Glomerular endothelial cell (primary cell): ENCODE results near the gene CNTROB. TPM values are rescaled to one million over a fixed set of nuclear protein-coding genes. Genes with fewer than 3 reads are reported as not detected.

Experiments used
- DNase-seq: peaks from one replicate; pipeline ENCODE4 v3.0.0-alpha.2; 2011; ENCODE audit warnings: low read depth, low spot score; ENCODE audit errors: extremely low read depth
- total RNA-seq: library from RNA; depleted of rRNA; stranded (reverse); fragments of >200 nt; gene quantifications from 2 replicates; pipeline ENCODE4 v1.2.3, GENCODE V29; 2015

Gene CNTROB
- total RNA-seq, 1 donor from 2014 or later, result 16.7 TPM

DNA sequence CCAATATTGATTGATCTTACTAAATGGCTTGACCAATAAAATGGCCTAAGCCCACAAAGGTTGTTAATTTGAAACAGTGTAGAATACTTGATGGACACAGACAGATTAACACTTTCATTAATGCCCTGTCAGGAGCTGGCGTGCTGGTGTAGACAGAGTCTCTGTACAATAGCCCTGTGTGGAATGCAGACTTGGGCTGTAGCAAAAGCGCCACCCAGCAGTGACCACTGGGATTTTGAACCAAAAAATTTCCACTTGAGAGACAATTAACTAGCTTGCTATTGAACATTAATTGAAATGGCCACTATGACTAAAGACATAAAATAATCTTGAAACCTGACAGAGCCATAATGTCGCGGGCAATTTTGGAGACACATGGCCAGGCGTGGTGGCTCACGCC, 50.7 kb downstream of the CNTROB start:
- DNase-seq, result no peak

GRCh38 chr17:7984904-7985303, 52.9 kb downstream of the CNTROB start:
- DNase-seq, result no peak

- DNase-seq, result no peak
Observed at GRCh38 chr17:7987112-7987893, 55.3 kb downstream of the CNTROB start.

- DNase-seq, result peak; percentile 80
Observed at GRCh38 chr17:7988750-7989178, 56.8 kb downstream of the CNTROB start.

GRCh38 chr17:7989781-7990655, 58.0 kb downstream of the CNTROB start:
- DNase-seq, result no peak

- no peak for DNase-seq
Observed at GRCh38 chr17:7992516-7992915, 60.5 kb downstream of the CNTROB start.

DNA sequence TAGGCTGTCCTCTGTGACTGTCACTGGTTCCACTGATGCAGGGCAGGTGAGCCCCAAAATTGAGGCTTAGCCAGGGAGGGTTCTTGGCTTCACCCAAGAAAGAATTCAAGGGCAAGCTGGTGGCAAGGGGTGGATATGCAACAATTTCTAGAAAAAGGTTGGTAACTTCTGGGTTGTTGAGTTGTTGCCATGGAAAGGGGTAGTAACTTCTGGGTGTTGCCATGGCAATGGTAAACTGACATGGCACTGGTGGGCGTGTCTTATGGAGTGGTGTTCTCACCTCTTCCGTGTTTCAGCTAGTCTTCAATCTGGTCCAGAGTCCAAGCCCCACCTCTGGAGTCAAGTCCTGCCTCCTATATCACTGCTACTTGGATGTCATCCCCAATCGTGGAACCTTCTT, 60.9 kb downstream of the CNTROB start:
- DNase-seq, result no peak

DNA sequence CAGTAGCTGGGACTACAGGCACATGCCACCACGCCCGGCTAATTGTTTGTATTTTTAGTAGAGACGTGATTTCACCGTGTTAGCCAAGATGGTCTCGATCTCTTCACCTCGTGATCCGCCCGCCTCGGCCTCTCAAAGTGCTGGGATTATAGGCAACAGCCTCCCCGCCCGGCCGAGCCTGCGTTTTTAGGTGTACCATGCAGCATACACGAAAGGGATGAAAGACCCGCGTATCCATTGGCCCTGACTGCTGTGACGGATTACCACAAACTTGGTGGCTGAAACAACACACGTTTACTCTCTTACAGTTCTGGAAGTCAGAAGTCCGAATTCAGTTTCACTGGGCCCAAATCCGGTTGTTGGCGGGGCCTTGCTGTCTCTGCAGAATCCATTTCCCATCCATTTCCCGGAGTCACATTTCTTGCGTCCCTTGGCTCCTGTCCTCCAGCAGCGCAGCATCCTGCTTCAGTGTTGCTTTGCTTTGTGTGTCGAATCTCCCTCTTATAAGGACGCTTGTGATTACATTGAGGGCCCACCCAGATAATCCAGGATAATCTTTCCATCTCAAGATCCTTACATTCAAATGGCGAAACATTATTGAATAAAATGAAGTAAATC, 62.1 kb downstream of the CNTROB start:
- no peak for DNase-seq

DNA sequence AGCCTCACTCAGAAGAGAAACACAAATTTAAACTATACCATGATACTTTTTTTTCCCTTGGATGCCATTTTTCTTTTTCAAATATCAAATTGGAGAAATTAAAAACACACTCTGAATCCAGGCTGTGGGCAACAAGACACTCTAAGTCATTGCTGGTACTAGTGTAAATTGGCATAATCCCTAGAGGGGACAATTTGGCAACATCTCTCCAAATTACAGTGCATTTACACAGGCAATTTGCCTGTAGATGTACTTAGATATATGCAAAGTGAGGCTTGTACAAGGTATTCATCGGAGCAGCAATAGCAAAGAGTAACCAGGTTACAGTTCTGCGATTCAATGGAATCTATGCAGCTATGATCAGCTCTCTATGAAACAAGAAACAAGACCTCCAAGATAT, 63.7 kb downstream of the CNTROB start:
- DNase-seq, result no peak

DNA sequence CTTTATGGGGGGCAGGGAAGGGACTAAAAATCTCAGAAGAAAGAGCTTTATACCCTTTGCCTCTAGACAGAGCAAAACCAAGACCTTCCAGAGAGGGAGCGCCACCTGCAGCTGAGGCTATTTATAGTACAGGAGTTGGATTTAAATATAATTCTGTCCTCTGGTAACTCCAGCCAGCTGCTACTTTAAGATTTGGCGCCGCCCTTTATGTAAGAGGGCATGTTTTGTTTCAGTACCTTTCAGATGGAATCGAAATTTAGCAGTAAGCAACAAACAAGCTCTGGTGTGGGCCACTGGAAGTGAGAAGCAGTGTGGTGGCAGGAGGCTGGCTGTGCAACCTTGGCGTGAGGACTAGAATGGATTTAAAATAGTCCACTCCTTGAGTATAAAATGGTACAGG, 65.2 kb downstream of the CNTROB start:
- DNase-seq, result no peak

Other genes starting within 250 kb of the CNTROB start
- gene TP53, start 244.7 kb upstream of the CNTROB start, total RNA-seq, result 87.9 and 94.8 TPM in 2 replicates
- gene WRAP53, start 243.7 kb upstream of the CNTROB start, total RNA-seq, result 5.5 and 9.3 TPM in 2 replicates
- 0.87 and 2.1 TPM in 2 replicates for gene EFNB3, start 227.0 kb upstream of the CNTROB start, total RNA-seq
- not detected in 2 replicates for gene DNAH2, start 214.5 kb upstream of the CNTROB start, total RNA-seq
- gene KDM6B, start 98.0 kb upstream of the CNTROB start, total RNA-seq, result 4.9 and 16.3 TPM in 2 replicates
- 24.8 and 46.8 TPM in 2 replicates for gene TMEM88, start 77.1 kb upstream of the CNTROB start, total RNA-seq
- gene NAA38, start 74.6 kb upstream of the CNTROB start, total RNA-seq, result 96.0 and 138 TPM in 2 replicates
- 2.7 and 5.8 TPM in 2 replicates for gene CYB5D1, start 74.2 kb upstream of the CNTROB start, total RNA-seq
- 66.5 and 142 TPM in 2 replicates for gene CHD3, start 43.4 kb upstream of the CNTROB start, total RNA-seq
- 0.64 and 1.2 TPM in 2 replicates for gene RNF227, start 15.9 kb upstream of the CNTROB start, total RNA-seq
- 0.12 and 2.1 TPM in 2 replicates for gene KCNAB3, start 2.4 kb upstream of the CNTROB start, total RNA-seq
- 100 and 142 TPM in 2 replicates for gene TRAPPC1, start 260 bp upstream of the CNTROB start, total RNA-seq
- not detected in 2 replicates for gene GUCY2D, start 70.4 kb downstream of the CNTROB start, total RNA-seq
- gene ALOX15B, start 106.9 kb downstream of the CNTROB start, total RNA-seq, result not detected in 2 replicates
- gene ALOX12B, start 155.5 kb downstream of the CNTROB start, total RNA-seq, result not detected in 2 replicates
- not detected in 2 replicates for gene ALOXE3, start 186.3 kb downstream of the CNTROB start, total RNA-seq
- gene HES7, start 191.9 kb downstream of the CNTROB start, total RNA-seq, result not detected in 2 replicates
- 12.5 and 23.7 TPM in 2 replicates for gene PER1, start 220.2 kb downstream of the CNTROB start, total RNA-seq
- gene VAMP2, start 230.7 kb downstream of the CNTROB start, total RNA-seq, result 10.6 and 13.2 TPM in 2 replicates
- 24.9 and 25.5 TPM in 2 replicates for gene TMEM107, start 244.2 kb downstream of the CNTROB start, total RNA-seq